ENCODE results near the gene PIGN. TPM values are rescaled to one million over a fixed set of nuclear protein-coding genes. Genes with fewer than 3 reads are reported as not detected.

The PIGN gene, protein sequence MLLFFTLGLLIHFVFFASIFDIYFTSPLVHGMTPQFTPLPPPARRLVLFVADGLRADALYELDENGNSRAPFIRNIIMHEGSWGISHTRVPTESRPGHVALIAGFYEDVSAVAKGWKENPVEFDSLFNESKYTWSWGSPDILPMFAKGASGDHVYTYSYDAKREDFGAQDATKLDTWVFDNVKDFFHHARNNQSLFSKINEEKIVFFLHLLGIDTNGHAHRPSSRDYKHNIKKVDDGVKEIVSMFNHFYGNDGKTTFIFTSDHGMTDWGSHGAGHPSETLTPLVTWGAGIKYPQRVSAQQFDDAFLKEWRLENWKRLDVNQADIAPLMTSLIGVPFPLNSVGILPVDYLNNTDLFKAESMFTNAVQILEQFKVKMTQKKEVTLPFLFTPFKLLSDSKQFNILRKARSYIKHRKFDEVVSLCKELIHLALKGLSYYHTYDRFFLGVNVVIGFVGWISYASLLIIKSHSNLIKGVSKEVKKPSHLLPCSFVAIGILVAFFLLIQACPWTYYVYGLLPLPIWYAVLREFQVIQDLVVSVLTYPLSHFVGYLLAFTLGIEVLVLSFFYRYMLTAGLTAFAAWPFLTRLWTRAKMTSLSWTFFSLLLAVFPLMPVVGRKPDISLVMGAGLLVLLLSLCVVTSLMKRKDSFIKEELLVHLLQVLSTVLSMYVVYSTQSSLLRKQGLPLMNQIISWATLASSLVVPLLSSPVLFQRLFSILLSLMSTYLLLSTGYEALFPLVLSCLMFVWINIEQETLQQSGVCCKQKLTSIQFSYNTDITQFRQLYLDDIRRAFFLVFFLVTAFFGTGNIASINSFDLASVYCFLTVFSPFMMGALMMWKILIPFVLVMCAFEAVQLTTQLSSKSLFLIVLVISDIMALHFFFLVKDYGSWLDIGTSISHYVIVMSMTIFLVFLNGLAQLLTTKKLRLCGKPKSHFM
- 10 to 100 TPM; 25.0 to 28.2 TPM for total RNA-seq

DNA sequence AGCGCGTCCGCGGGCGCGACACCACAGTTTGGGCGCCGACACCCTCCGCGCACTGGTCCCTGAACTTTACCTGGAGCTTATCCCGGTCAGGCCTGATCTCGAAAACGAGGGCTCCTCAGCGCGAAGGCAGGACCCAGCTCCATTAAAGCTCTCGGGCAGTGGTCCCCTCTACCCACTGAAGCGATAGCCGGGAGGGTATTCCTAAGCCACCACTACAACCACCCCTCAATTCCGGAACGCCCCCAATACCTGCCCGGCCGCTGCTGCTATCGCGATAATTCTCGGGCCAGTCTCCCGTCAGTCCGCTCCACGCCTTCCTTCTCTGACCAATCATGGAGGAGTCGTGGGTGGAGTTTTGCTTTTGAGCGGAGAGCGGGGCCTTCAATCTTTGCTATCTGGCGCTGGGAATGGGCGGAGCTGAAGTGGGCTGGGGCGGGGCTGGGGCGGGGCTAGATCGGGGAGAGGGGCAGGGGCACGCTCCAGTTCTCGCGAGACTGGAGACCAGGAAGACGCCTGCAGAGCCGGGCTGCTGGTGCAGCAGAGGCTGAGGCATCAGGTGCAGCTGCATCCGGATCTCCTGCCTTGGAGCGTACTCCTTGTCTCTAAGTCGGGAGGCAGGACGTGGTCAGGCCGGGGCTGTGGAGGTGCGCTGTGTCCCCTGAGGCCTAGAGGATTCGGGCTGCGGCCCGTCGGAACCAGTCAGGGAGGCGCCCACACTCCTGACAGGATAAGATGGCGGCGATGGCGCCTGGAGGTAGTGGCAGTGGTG, at the start of gene PIGN, which contains the start of gene RELCH:
TSS of gene PIGN (minus strand) at position 283 of the 769 bp plus-strand sequence. CDS start 25,703 bp downstream, outside the sequence.
TSS of gene RELCH (plus strand) at position 482 of the 769 bp plus-strand sequence. CDS start at position 733, 251 bp downstream.
- POLR2A ChIA-PET, result interaction anchor here (0.6 to 2.2 kb wide), 12 partner anchors 10 to 855 kb away, joined by 3 to 24 read pairs (median 6); partner anchors contain the start of genes PHLPP1 and ZCCHC2
- Mint-ChIP-seq H3K27me3 (no peaks in the 10 kb centered on the region), H3K4me3 (peak within 1 kb of the TSS; percentile 95), H3K4me1 (peaks cover 38% of the 10 kb centered on the region), H3K27ac (peak within 1 kb of the TSS; percentile 97), H3K36me3 (peaks cover 24% of the 10 kb centered on the region), H3K9me3 (no peaks in the 10 kb centered on the region)
- peak; percentile 94 for ATAC-seq (ENCODE audit: low read depth)
- peak; percentile 86 for DNase-seq

DNA sequence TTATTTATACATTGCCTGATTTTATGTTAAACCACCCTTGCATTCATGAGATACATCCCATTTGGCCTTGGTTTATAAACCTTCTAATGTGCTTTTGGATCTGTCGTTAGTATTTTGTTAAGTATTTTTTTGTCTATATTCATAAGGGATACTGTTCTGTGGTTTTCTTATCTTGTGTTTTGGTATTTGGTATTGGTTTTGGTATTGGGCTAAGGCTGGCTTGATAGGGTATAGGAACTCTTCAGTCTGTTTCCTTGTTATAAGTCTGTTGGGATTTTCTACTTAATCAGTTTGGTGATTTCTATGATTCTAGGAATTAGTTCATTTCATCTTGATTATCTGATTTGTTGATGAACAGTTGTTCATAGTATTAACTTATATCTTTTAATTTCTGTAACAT, 49.4 kb upstream of the PIGN start:
- DNase-seq (no peak), ATAC-seq (ENCODE audit: low read depth) (no peak)
- no peak overlapping the region for H3K27ac Mint-ChIP-seq
- H3K36me3 Mint-ChIP-seq, result peaks cover 49% of the 10 kb centered on the region
- no peaks in the 10 kb centered on the region for H3K27me3 Mint-ChIP-seq
- H3K9me3 Mint-ChIP-seq, result no peaks in the 10 kb centered on the region
- POLR2A ChIA-PET, result no interaction called here
- no peak overlapping the region for H3K4me3 Mint-ChIP-seq
- peaks cover 6% of the 10 kb centered on the region for H3K4me1 Mint-ChIP-seq

DNA sequence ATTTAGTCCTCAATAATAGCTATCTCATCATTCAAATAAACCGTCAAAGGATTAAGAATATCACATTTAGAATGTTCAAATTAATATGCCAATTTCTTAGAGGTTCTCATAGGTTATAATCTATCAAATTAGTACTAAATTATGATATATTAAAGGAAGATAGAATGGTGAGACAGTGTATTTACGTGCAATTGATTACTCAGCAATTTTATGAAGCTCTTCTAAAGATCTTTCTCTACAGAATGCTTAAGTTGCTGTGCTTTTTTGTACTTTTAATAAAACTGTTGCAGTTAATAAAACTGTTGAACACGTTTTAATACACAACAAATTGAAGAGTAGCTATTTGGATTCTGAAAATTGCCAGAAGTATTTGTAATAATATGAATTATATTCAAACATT, 39.2 kb upstream of the PIGN start:
- H3K4me3 Mint-ChIP-seq, result no peak overlapping the region
- peaks cover 11% of the 10 kb centered on the region for H3K9me3 Mint-ChIP-seq
- H3K4me1 Mint-ChIP-seq, result no peaks in the 10 kb centered on the region
- POLR2A ChIA-PET, result no interaction called here
- ATAC-seq (ENCODE audit: low read depth) (no peak), DNase-seq (no peak)
- no peak overlapping the region for H3K27ac Mint-ChIP-seq
- peaks cover 56% of the 10 kb centered on the region for H3K36me3 Mint-ChIP-seq
- H3K27me3 Mint-ChIP-seq, result no peaks in the 10 kb centered on the region

DNA sequence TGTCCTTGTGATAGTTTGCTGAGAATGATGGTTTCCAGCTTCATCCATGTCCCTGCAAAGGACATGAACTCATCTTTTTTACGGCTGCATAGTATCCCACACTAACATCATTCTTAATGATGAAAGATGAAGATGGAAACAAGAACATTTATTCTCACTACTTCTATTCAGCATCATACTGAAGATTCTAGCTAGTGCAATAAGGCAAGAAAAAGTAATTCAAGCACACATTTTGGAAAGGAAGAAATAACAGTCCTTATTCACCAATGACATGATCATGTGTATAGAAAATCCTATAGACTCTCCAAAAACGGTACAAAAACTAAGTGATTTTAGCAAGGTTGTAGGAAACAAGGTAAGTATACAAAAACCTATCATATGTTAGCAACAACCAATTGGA, 37.4 kb upstream of the PIGN start:
- Mint-ChIP-seq H3K4me3 (no peak overlapping the region), H3K27ac (no peak overlapping the region), H3K27me3 (no peaks in the 10 kb centered on the region), H3K9me3 (peaks cover 11% of the 10 kb centered on the region), H3K4me1 (peaks cover 2% of the 10 kb centered on the region), H3K36me3 (peaks cover 46% of the 10 kb centered on the region)
- no peak for ATAC-seq (ENCODE audit: low read depth)
- POLR2A ChIA-PET, result no interaction called here
- no peak for DNase-seq

DNA sequence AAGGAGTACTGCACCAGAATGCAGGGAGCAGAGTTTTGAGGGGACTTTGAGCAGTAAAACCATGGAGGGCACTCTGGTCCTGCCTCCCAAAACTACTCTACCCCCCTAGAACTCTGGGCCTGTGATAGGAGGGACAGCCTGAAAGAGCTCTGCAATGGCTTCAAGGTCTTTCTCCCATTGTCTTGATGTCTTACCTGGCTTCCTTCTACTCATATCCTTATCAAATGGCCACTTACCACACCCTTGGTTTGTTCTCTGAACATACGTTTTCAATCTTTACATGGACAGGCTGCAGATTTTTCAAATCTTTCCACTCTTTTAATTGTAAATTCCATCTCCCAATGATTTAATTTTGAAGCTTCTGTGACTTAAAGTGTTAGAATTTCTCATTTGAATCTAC, 27.9 kb upstream of the PIGN start:
- POLR2A ChIA-PET, result no interaction called here

DNA sequence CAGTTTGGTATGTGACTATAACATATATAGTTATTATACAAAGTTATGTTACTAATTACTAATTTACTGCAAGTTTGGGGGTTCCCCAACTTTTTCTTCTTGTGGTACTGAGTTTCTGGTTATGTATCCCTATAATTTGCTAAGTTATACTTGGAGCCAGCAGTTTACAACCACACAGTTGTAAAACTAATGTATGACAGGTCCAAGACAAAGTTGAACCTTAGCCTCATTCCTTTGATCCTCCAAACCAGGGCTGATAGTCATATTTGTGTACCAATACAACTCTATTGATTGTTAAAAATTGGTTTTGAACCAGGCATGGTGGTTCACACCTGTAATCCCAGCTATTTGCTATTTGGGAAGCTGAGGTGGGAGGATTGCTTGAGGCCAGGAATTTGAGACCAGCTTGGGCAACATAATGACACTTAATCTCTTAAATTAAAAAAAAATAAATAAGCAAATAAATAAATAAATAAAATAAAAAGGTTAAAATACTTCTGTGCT, 24.5 kb upstream of the PIGN start:
- Mint-ChIP-seq H3K27ac (no peak overlapping the region), H3K36me3 (peaks cover 42% of the 10 kb centered on the region), H3K4me1 (peaks cover 11% of the 10 kb centered on the region), H3K4me3 (no peak overlapping the region), H3K9me3 (peaks cover 1% of the 10 kb centered on the region), H3K27me3 (no peaks in the 10 kb centered on the region)
- no peak for DNase-seq
- ATAC-seq (ENCODE audit: low read depth), result no peak
- POLR2A ChIA-PET, result no interaction called here

More for the DNA sequence above, 27.9 kb upstream of the PIGN start:
- DNase-seq (no peak), ATAC-seq (ENCODE audit: low read depth) (no peak)
- no peak overlapping the region for H3K4me3 Mint-ChIP-seq
- peaks cover 1% of the 10 kb centered on the region for H3K9me3 Mint-ChIP-seq
- no peak overlapping the region for H3K27ac Mint-ChIP-seq
- peaks cover 34% of the 10 kb centered on the region for H3K36me3 Mint-ChIP-seq
- H3K27me3 Mint-ChIP-seq, result no peaks in the 10 kb centered on the region
- peaks cover 4% of the 10 kb centered on the region for H3K4me1 Mint-ChIP-seq

DNA sequence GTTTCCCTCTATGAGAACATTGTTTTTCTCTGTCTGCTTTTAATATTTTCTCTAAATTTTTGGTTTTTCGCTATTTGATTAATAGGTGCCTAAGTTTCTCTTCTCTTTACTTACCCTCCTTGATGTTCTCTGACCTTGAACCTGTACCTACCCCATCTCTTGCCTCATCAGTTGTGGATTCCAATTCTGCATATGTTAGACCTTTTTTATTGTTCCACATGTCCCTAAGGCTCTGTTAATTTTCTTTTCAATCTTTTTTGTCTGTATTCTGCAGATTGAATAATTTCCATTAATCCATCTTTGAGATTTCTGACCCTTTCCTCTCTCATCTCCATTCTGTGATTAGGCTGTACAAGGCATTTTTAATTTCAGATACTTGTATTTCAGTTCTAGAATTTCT, 23.3 kb upstream of the PIGN start:
- DNase-seq (no peak), ATAC-seq (ENCODE audit: low read depth) (no peak)
- H3K9me3 Mint-ChIP-seq, result peaks cover 1% of the 10 kb centered on the region
- peaks cover 11% of the 10 kb centered on the region for H3K4me1 Mint-ChIP-seq
- no peak overlapping the region for H3K4me3 Mint-ChIP-seq
- peaks cover 39% of the 10 kb centered on the region for H3K36me3 Mint-ChIP-seq
- H3K27me3 Mint-ChIP-seq, result no peaks in the 10 kb centered on the region
- H3K27ac Mint-ChIP-seq, result no peak overlapping the region
- POLR2A ChIA-PET, result no interaction called here

DNA sequence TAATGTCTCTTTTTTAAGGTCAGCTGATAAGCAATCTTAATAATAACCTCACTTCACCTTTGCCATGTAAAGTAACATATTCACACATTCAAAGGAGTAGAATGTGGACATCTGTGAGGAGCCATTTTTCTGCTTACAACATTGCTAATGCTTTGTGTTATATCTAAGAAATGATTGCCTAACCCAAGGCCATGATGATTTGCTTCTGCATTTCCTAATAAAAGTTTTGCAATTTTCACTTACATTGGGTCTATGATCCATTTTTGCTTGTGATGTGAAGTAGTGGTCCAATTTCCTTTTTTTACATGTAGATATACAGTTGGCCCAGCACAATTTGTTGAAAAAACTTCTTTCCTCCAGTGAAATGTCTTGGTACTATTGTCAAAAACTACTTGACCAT, 22.2 kb upstream of the PIGN start:
- ATAC-seq (ENCODE audit: low read depth) (no peak), DNase-seq (no peak)
- Mint-ChIP-seq H3K27me3 (no peaks in the 10 kb centered on the region), H3K9me3 (peaks cover 1% of the 10 kb centered on the region), H3K4me3 (no peak overlapping the region), H3K4me1 (peaks cover 11% of the 10 kb centered on the region), H3K27ac (no peak overlapping the region), H3K36me3 (peaks cover 39% of the 10 kb centered on the region)
- POLR2A ChIA-PET, result no interaction called here

DNA sequence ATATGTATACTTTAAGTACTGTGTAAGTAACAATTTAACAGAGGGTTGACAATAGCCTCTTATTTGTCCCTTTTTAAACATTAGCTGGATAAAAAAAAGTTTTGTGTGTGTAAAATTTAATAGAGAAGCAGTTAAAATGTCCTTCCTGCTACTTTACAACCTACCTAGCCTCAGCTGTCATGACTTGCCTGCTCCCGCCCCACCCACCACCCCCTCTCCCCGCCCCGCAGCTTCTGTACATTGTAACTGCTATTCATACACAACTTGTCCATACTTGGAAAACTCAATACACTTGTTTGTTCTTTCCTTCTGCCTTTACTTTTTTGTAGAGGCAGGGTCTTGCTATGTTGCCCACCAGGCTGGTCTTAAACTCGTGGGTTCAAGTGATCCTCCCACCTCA, 19.7 kb upstream of the PIGN start:
- Mint-ChIP-seq H3K4me3 (no peak overlapping the region), H3K27ac (no peak overlapping the region), H3K27me3 (no peaks in the 10 kb centered on the region), H3K9me3 (peaks cover 1% of the 10 kb centered on the region), H3K4me1 (peaks cover 11% of the 10 kb centered on the region), H3K36me3 (peaks cover 33% of the 10 kb centered on the region)
- ATAC-seq (ENCODE audit: low read depth) (no peak), DNase-seq (no peak)
- POLR2A ChIA-PET, result no interaction called here

DNA sequence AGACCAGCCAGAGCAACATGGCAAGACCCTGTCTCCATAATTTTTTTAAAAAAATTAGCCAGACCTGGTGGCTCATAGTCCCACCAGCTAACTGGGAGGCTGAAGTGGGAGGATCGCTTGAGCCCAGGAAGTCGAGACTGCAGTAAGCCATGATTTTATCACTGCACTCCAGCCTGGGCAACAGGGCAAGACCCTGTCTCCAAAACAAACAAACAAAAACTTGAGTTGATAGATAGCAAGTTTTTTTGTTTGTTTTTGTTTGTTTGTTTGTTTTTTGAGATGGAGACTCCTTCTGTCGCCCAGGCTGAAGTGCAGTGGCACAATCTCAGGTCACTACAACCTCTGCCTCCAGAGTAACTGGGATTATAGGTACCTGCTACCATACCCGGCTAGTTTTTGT, 19.0 kb upstream of the PIGN start:
- Mint-ChIP-seq H3K9me3 (peaks cover 1% of the 10 kb centered on the region), H3K36me3 (peaks cover 32% of the 10 kb centered on the region), H3K27me3 (no peaks in the 10 kb centered on the region), H3K4me1 (peaks cover 11% of the 10 kb centered on the region), H3K27ac (no peak overlapping the region), H3K4me3 (no peak overlapping the region)
- ATAC-seq (ENCODE audit: low read depth) (no peak), DNase-seq (no peak)
- POLR2A ChIA-PET, result no interaction called here

DNA sequence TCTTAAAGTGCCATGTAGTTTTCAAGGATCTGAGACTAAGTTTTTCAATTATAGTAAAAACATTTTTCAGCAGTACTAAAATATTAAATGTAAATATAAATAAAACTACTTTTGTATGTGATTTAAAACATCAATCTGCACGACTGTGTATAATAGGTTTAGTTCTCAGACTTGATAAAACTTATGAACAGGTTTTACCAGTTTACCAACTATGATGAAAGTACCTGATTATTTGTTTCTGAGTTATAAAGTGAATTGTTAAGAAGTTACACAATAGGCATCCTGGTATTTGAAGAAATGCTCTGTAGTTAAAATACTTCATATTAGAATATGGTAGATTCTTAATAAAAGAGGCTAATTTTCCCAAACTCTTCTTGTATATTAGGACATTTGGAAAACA, 15.0 kb upstream of the PIGN start:
- Mint-ChIP-seq H3K27ac (no peak overlapping the region), H3K4me1 (peaks cover 12% of the 10 kb centered on the region), H3K27me3 (no peaks in the 10 kb centered on the region), H3K9me3 (no peaks in the 10 kb centered on the region), H3K36me3 (peaks cover 12% of the 10 kb centered on the region), H3K4me3 (no peak overlapping the region)
- DNase-seq, result no peak
- no peak for ATAC-seq (ENCODE audit: low read depth)
- POLR2A ChIA-PET, result no interaction called here

DNA sequence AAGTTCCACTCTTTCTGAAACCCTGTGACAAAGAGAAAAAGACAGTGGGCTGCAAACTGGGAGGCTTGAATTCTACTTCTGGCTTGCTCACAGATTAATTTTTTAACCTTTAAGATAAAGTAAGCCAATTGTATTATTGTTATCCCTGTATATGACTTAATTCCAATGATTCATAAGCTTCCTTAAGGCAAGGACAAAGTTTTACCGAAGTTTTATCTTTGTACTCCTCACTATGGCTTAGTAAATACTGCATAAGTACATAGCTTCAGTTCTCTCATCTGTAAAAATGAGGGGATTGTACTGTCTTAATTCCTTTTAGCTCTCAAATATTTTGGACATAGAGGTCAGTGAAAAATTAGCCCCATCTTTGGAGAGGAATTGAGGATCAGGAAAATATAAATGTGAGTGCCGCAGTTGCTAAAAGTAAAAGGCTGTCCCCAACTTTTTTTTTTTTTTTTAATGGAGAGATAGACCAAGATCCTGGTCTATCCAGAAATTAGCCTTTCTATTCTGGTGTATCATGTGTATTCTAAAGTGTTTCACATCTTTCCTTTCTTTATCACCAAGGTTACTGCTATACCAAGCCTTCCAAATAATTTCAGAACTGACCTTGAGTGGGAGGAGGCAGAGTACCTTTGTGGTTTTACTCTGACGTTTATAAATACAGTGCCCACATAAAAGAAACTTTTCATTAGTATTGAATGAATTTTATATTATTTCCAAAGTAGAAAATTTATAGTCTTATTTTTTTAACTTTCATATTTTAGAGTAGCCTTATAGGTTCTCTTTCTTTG, 13.5 kb upstream of the PIGN start:
- H3K36me3 Mint-ChIP-seq, result peaks cover 10% of the 10 kb centered on the region
- H3K27me3 Mint-ChIP-seq, result no peaks in the 10 kb centered on the region
- peaks cover 13% of the 10 kb centered on the region for H3K4me1 Mint-ChIP-seq
- no peak overlapping the region for H3K4me3 Mint-ChIP-seq
- DNase-seq (no peak), ATAC-seq (ENCODE audit: low read depth) (no peak)
- POLR2A ChIA-PET, result no interaction called here
- no peaks in the 10 kb centered on the region for H3K9me3 Mint-ChIP-seq
- H3K27ac Mint-ChIP-seq, result no peak overlapping the region
